Astrocyte of the cerebellum (primary cell): ENCODE data around the gene KEAP1.
A peak's percentile ranks its signal among the peaks of the same experiment; 100 is the strongest.

Source experiments
- DNase-seq: peaks from one replicate; pipeline ENCODE4 v3.0.0-alpha.2; 2011; ENCODE audit warnings: low read depth
- H3K4me3 ChIP-seq: 2 replicates; pipeline ENCODE4 v1.5.1; 2011; ENCODE audit warnings: mild to moderate bottlenecking, low read depth, low read length, moderate library complexity
- CTCF ChIP-seq: IDR thresholded peaks from 2 replicates; pipeline ENCODE4 v1.5.1; 2012; ENCODE audit warnings: low read length, low read depth, moderate library complexity, mild to moderate bottlenecking; ENCODE audit errors: missing control alignments
- in situ Hi-C: cut with HindIII; loops from 2 replicates; pipeline ENCODE4 v1.10.0; 2017; ENCODE audit warnings: low sequenced_read_pairs

KEAP1 gene

GRCh38 chr19:10521461-10522171 is 18.5 kb upstream of the KEAP1 start:
- in situ Hi-C loops, result no loop called here
- no peak for TF ChIP-seq CTCF
- no peak for DNase-seq
- H3K4me3 ChIP-seq, result no peak overlapping the region

- no peak for DNase-seq
- TF ChIP-seq CTCF, result no peak
- in situ Hi-C loops, result no loop called here
- H3K4me3 ChIP-seq, result no peak overlapping the region
Measured at GRCh38 chr19:10520652-10521318, 17.6 kb upstream of the KEAP1 start.

GRCh38 chr19:10519421-10519820 is 16.3 kb upstream of the KEAP1 start:
- H3K4me3 ChIP-seq, result no peak overlapping the region
- no peak for TF ChIP-seq CTCF
- in situ Hi-C loops, result no loop called here
- no peak for DNase-seq

- no peak overlapping the region for H3K4me3 ChIP-seq
- TF ChIP-seq CTCF, result no peak
- in situ Hi-C loops, result no loop called here
- no peak for DNase-seq
Measured at GRCh38 chr19:10518444-10519361, 15.5 kb upstream of the KEAP1 start.

GRCh38 chr19:10517760-10518443 is 14.7 kb upstream of the KEAP1 start:
- in situ Hi-C loops, result no loop called here
- peak overlapping the region; percentile 12 for H3K4me3 ChIP-seq
- no peak for TF ChIP-seq CTCF
- no peak for DNase-seq

- no peak for TF ChIP-seq CTCF
- in situ Hi-C loops, result no loop called here
- no peak for DNase-seq
- peak within 1 kb of the TSS; percentile 12 for H3K4me3 ChIP-seq
Measured at GRCh38 chr19:10517361-10517759, 14.2 kb upstream of the KEAP1 start, which contains the start of gene S1PR5. Gene S1PR5 (minus strand): TSS chr19:10517447. CDS start chr19:10515011, 2,436 bp downstream.
